ENCODE data around the gene STAB2.

Gene STAB2

GRCh38 chr12:103783744-103784664 is 196.9 kb downstream of the STAB2 start:
- no peak for DNase-seq

- DNase-seq: no peak
Observed at GRCh38 chr12:103785243-103786031, 198.4 kb downstream of the STAB2 start.

- DNase-seq: no peak
Observed at GRCh38 chr12:103786201-103786600, 199.1 kb downstream of the STAB2 start.

GRCh38 chr12:103791350-103791920 is 204.4 kb downstream of the STAB2 start:
- no peak for DNase-seq

GRCh38 chr12:103793046-103793445 is 206.0 kb downstream of the STAB2 start:
- DNase-seq: no peak

- DNase-seq: no peak
Observed at GRCh38 chr12:103793512-103794045, 206.5 kb downstream of the STAB2 start.

- no peak for DNase-seq
Observed at GRCh38 chr12:103794309-103795213, 207.5 kb downstream of the STAB2 start.

- DNase-seq: no peak
Observed at GRCh38 chr12:103798586-103798985, 211.5 kb downstream of the STAB2 start.

GRCh38 chr12:103799504-103799856 is 212.4 kb downstream of the STAB2 start:
- peak; percentile 29 for DNase-seq

- DNase-seq: peak; percentile 73
Observed at GRCh38 chr12:103799857-103800771, 213.0 kb downstream of the STAB2 start.

- DNase-seq: no peak
Observed at GRCh38 chr12:103801709-103802585, 214.9 kb downstream of the STAB2 start.

- peak; percentile 28 for DNase-seq
Observed at GRCh38 chr12:103802586-103802886, 215.5 kb downstream of the STAB2 start.

GRCh38 chr12:103803847-103804246 is 216.8 kb downstream of the STAB2 start:
- no peak for DNase-seq

GRCh38 chr12:103805655-103806360 is 218.7 kb downstream of the STAB2 start:
- DNase-seq: no peak

GRCh38 chr12:103806803-103807202 is 219.7 kb downstream of the STAB2 start:
- peak; percentile 39 for DNase-seq

GRCh38 chr12:103807561-103808238 is 220.6 kb downstream of the STAB2 start:
- peak; percentile 61 for DNase-seq

GRCh38 chr12:103808239-103808880 is 221.3 kb downstream of the STAB2 start:
- peak; percentile 18 for DNase-seq

- DNase-seq: peak; percentile 85
Observed at GRCh38 chr12:103809154-103809553, 222.1 kb downstream of the STAB2 start.
